Nephron (organoid): Measurements from ENCODE around the gene SLC50A1.

ENCODE experiments used
- H3K27ac Mint-ChIP-seq, 3 experiments: 2 replicates each; pipeline ENCODE4 v1.8.0; 2020; ENCODE audit warnings: mixed read lengths in 3 of 3, mild to moderate bottlenecking in 2 of 3, moderate library complexity in 1 of 3
- H3K27me3 Mint-ChIP-seq: 2 replicates; pipeline ENCODE4 v1.8.0; 2021; ENCODE audit warnings: low read depth, mild to moderate bottlenecking, moderate library complexity, mixed read lengths
- H3K36me3 Mint-ChIP-seq: 2 replicates; pipeline ENCODE4 v1.8.0; 2020; ENCODE audit warnings: low read depth, mixed read lengths
- H3K4me1 Mint-ChIP-seq: 2 replicates; pipeline ENCODE4 v1.8.0; 2020; ENCODE audit warnings: mixed read lengths
- H3K4me3 Mint-ChIP-seq, 3 experiments: 2 replicates each; pipeline ENCODE4 v1.8.0; 2020; ENCODE audit warnings: mild to moderate bottlenecking in 3 of 3, mixed read lengths in 3 of 3, moderate library complexity in 2 of 3
- H3K9me3 Mint-ChIP-seq: 2 replicates; pipeline ENCODE4 v1.8.0; 2020; ENCODE audit warnings: mixed read lengths
- CTCF ChIP-seq, 3 experiments: fragments of 200-600 bp; sonication (generic); IDR thresholded peaks; one replicate each; pipeline ENCODE4 v1.5.0; 2021; ENCODE audit warnings: antibody characterized with exemption in 3 of 3; ENCODE audit not compliant: unreplicated experiment in 3 of 3

Gene SLC50A1

GRCh38 chr1:155092641-155093040 lies 43.0 kb upstream of the SLC50A1 start:
- Mint-ChIP-seq H3K36me3 (peaks cover 2% of the 10 kb centered on the region), H3K9me3 (no peaks in the 10 kb centered on the region), H3K27me3 (peaks cover 13% of the 10 kb centered on the region), H3K27ac (peak overlapping the region in 1 of 3 experiments; percentile 48), H3K4me1 (peaks cover 41% of the 10 kb centered on the region), H3K4me3 (no peak overlapping the region)
- no peak for TF ChIP-seq CTCF (IDR thresholded peaks at IDR 0.05; ENCODE audit: unreplicated experiment in 3 of 3)

- peak overlapping the region; percentile 33 to 77 (median 48) for H3K27ac Mint-ChIP-seq
- TF ChIP-seq CTCF (IDR thresholded peaks at IDR 0.05; ENCODE audit: unreplicated experiment in 3 of 3): peak; percentile 12 to 45 (median 40)
- peaks cover 37% of the 10 kb centered on the region for H3K4me1 Mint-ChIP-seq
- peaks cover 13% of the 10 kb centered on the region for H3K27me3 Mint-ChIP-seq
- no peak overlapping the region for H3K4me3 Mint-ChIP-seq
- H3K9me3 Mint-ChIP-seq: no peaks in the 10 kb centered on the region
- no peaks in the 10 kb centered on the region for H3K36me3 Mint-ChIP-seq
These were observed 41.6 kb upstream of the SLC50A1 start for GRCh38 chr1:155093911-155094621.

- Mint-ChIP-seq H3K9me3 (no peaks in the 10 kb centered on the region), H3K27ac (peak overlapping the region; percentile 34 to 77 (median 48)), H3K4me3 (no peak overlapping the region), H3K4me1 (peaks cover 37% of the 10 kb centered on the region), H3K36me3 (no peaks in the 10 kb centered on the region), H3K27me3 (peaks cover 13% of the 10 kb centered on the region)
- peak in 1 of 3 experiments; percentile 41 for TF ChIP-seq CTCF (IDR thresholded peaks at IDR 0.05; ENCODE audit: unreplicated experiment in 3 of 3)
These were observed 41.1 kb upstream of the SLC50A1 start for GRCh38 chr1:155094622-155094948.

- no peak overlapping the region for H3K27ac Mint-ChIP-seq
These were observed 36.3 kb upstream of the SLC50A1 start for GRCh38 chr1:155099331-155099730.

GRCh38 chr1:155103325-155103724 lies 32.3 kb upstream of the SLC50A1 start:
- Mint-ChIP-seq H3K9me3 (no peaks in the 10 kb centered on the region), H3K36me3 (no peaks in the 10 kb centered on the region), H3K4me1 (peaks cover 4% of the 10 kb centered on the region)

More at GRCh38 chr1:155099331-155099730, 36.3 kb upstream of the SLC50A1 start:
- H3K27me3 Mint-ChIP-seq: peaks cover 3% of the 10 kb centered on the region
- no peaks in the 10 kb centered on the region for H3K9me3 Mint-ChIP-seq
- H3K36me3 Mint-ChIP-seq: no peaks in the 10 kb centered on the region
- no peak overlapping the region for H3K4me3 Mint-ChIP-seq
- no peak for TF ChIP-seq CTCF (IDR thresholded peaks at IDR 0.05; ENCODE audit: unreplicated experiment in 3 of 3)
- peaks cover 15% of the 10 kb centered on the region for H3K4me1 Mint-ChIP-seq

More at GRCh38 chr1:155103325-155103724, 32.3 kb upstream of the SLC50A1 start:
- TF ChIP-seq CTCF (IDR thresholded peaks at IDR 0.05; ENCODE audit: unreplicated experiment in 3 of 3): no peak
- Mint-ChIP-seq H3K27me3 (peaks cover 16% of the 10 kb centered on the region), H3K27ac (no peak overlapping the region), H3K4me3 (no peak overlapping the region)
